ENCODE results near the gene CLDN14.

The CLDN14 gene, protein sequence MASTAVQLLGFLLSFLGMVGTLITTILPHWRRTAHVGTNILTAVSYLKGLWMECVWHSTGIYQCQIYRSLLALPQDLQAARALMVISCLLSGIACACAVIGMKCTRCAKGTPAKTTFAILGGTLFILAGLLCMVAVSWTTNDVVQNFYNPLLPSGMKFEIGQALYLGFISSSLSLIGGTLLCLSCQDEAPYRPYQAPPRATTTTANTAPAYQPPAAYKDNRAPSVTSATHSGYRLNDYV

GRCh38 chr21:36479415-36480402 is at the start of gene CLDN14:
Gene CLDN14 (minus strand): TSS chr21:36480122. CDS start chr21:36461695, 18,427 bp downstream.
- no peak for DNase-seq (ENCODE audit: low read depth, low spot score)
- Histone ChIP-seq H3K9me3 (ENCODE audit: insufficient read depth, low read length) (no peaks in the 10 kb centered on the region), H3K4me1 (ENCODE audit: insufficient read depth, insufficient read length) (peaks cover 3% of the 10 kb centered on the region), H3K4me3 (ENCODE audit: insufficient read length, low read depth) (no peak within 1 kb of the TSS), H3K27me3 (ENCODE audit: insufficient read depth, insufficient read length) (no peaks in the 10 kb centered on the region), H3K36me3 (ENCODE audit: insufficient read depth, insufficient read length, low read length) (no peaks in the 10 kb centered on the region), H3K9ac (ENCODE audit: insufficient read length, low read depth) (no peak within 1 kb of the TSS)
- TF ChIP-seq ZNF274 (IDR thresholded peaks at IDR 0.05; ENCODE audit: low read depth, low read length) (no peak), YY1 (IDR thresholded peaks at IDR 0.05; ENCODE audit: insufficient read depth, insufficient read length) (no peak), SUZ12 (IDR thresholded peaks at IDR 0.05; ENCODE audit: extremely low read depth, insufficient read depth, insufficient read length) (no peak)

GRCh38 chr21:36528716-36529115 is 48.8 kb upstream of the CLDN14 start:
- Histone ChIP-seq H3K9ac (ENCODE audit: insufficient read length, low read depth) (no peak overlapping the region), H3K9me3 (ENCODE audit: insufficient read depth, low read length) (no peaks in the 10 kb centered on the region), H3K4me1 (ENCODE audit: insufficient read depth, insufficient read length) (no peaks in the 10 kb centered on the region), H3K36me3 (ENCODE audit: insufficient read depth, insufficient read length, low read length) (no peaks in the 10 kb centered on the region), H3K4me3 (ENCODE audit: insufficient read length, low read depth) (no peak overlapping the region), H3K27me3 (ENCODE audit: insufficient read depth, insufficient read length) (no peaks in the 10 kb centered on the region)
- TF ChIP-seq ZNF274 (IDR thresholded peaks at IDR 0.05; ENCODE audit: low read depth, low read length) (no peak), SUZ12 (IDR thresholded peaks at IDR 0.05; ENCODE audit: extremely low read depth, insufficient read depth, insufficient read length) (no peak), YY1 (IDR thresholded peaks at IDR 0.05; ENCODE audit: insufficient read depth, insufficient read length) (no peak)
- DNase-seq (ENCODE audit: low read depth, low spot score), result no peak

GRCh38 chr21:36527317-36527716 is 47.4 kb upstream of the CLDN14 start:
- no peak overlapping the region for H3K9ac ChIP-seq (ENCODE audit: insufficient read length, low read depth)
- DNase-seq (ENCODE audit: low read depth, low spot score), result no peak
- H3K4me1 ChIP-seq (ENCODE audit: insufficient read depth, insufficient read length), result no peaks in the 10 kb centered on the region
- H3K27me3 ChIP-seq (ENCODE audit: insufficient read depth, insufficient read length), result no peaks in the 10 kb centered on the region
- H3K9me3 ChIP-seq (ENCODE audit: insufficient read depth, low read length), result no peaks in the 10 kb centered on the region
- H3K36me3 ChIP-seq (ENCODE audit: insufficient read depth, insufficient read length, low read length), result no peaks in the 10 kb centered on the region
- TF ChIP-seq SUZ12 (IDR thresholded peaks at IDR 0.05; ENCODE audit: extremely low read depth, insufficient read depth, insufficient read length) (no peak), ZNF274 (IDR thresholded peaks at IDR 0.05; ENCODE audit: low read depth, low read length) (no peak), YY1 (IDR thresholded peaks at IDR 0.05; ENCODE audit: insufficient read depth, insufficient read length) (no peak)
- no peak overlapping the region for H3K4me3 ChIP-seq (ENCODE audit: insufficient read length, low read depth)

- no peak overlapping the region for H3K9ac ChIP-seq (ENCODE audit: insufficient read length, low read depth)
- H3K4me3 ChIP-seq (ENCODE audit: insufficient read length, low read depth), result no peak overlapping the region
Measured at GRCh38 chr21:36526104-36526503, 46.2 kb upstream of the CLDN14 start.

DNA sequence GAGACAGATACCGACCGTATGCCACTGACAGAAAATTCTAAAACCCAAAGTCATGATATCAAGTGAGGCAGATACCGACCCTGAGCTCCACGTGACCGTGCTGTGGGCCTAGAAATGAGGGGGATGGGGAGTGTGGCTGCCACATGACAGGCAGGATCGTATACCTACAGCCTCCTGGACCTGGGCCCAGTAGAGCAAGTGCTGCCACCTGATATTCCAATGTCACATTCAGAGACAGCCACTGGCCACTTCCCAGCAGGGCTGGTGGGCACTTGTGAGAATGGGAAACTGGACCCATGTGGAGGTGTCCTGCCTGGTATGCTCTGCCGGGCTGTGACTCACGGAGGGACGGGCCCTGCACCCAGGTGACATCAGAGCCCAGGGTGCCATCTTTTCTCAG is 44.6 kb upstream of the CLDN14 start:
- Histone ChIP-seq H3K36me3 (ENCODE audit: insufficient read depth, insufficient read length, low read length) (no peaks in the 10 kb centered on the region), H3K9me3 (ENCODE audit: insufficient read depth, low read length) (peaks cover 4% of the 10 kb centered on the region; the same call in 1 of the 2 replicates), H3K4me3 (ENCODE audit: insufficient read length, low read depth) (no peak overlapping the region), H3K4me1 (ENCODE audit: insufficient read depth, insufficient read length) (no peaks in the 10 kb centered on the region), H3K9ac (ENCODE audit: insufficient read length, low read depth) (no peak overlapping the region), H3K27me3 (ENCODE audit: insufficient read depth, insufficient read length) (no peaks in the 10 kb centered on the region)
- no peak for TF ChIP-seq ZNF274 (IDR thresholded peaks at IDR 0.05; ENCODE audit: low read depth, low read length)
- TF ChIP-seq YY1 (IDR thresholded peaks at IDR 0.05; ENCODE audit: insufficient read depth, insufficient read length), result no peak
- no peak for TF ChIP-seq SUZ12 (IDR thresholded peaks at IDR 0.05; ENCODE audit: extremely low read depth, insufficient read depth, insufficient read length)
- no peak for DNase-seq (ENCODE audit: low read depth, low spot score)

More at GRCh38 chr21:36526104-36526503, 46.2 kb upstream of the CLDN14 start:
- no peaks in the 10 kb centered on the region for H3K27me3 ChIP-seq (ENCODE audit: insufficient read depth, insufficient read length)
- no peaks in the 10 kb centered on the region for H3K4me1 ChIP-seq (ENCODE audit: insufficient read depth, insufficient read length)
- no peaks in the 10 kb centered on the region for H3K36me3 ChIP-seq (ENCODE audit: insufficient read depth, insufficient read length, low read length)
- no peak for DNase-seq (ENCODE audit: low read depth, low spot score)
- H3K9me3 ChIP-seq (ENCODE audit: insufficient read depth, low read length), result no peaks in the 10 kb centered on the region
- TF ChIP-seq SUZ12 (IDR thresholded peaks at IDR 0.05; ENCODE audit: extremely low read depth, insufficient read depth, insufficient read length) (no peak), ZNF274 (IDR thresholded peaks at IDR 0.05; ENCODE audit: low read depth, low read length) (no peak), YY1 (IDR thresholded peaks at IDR 0.05; ENCODE audit: insufficient read depth, insufficient read length) (no peak)

DNA sequence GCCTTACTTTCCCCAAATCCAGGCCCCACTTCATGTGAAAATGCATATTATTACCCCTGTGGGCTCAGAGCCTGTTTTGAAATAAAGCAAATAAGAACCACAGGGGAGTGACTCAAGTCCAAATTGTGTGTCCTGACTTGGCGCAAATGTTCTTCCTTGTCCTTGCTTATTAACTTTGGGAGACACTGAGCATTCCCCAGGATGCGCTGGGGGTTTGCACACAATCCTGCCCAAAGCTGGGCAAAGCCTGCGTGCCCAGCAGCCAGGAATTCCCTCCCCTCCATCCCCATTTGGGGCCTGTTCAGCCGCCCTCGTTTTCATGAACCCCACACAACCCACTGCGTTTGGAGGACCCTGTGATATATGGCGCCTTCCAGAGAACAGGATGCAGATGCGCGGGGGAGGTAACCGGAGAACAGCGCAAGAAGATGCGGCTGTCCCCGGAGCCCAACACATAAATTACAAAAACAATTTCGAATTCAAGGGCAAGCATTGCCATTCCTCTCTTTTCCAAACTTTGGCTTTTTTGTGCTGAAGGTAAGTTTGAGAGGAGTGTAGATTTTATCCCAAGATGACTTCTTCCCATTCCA is 42.4 kb upstream of the CLDN14 start:
- Histone ChIP-seq H3K9ac (ENCODE audit: insufficient read length, low read depth) (no peak overlapping the region), H3K4me3 (ENCODE audit: insufficient read length, low read depth) (no peak overlapping the region), H3K36me3 (ENCODE audit: insufficient read depth, insufficient read length, low read length) (no peaks in the 10 kb centered on the region), H3K27me3 (ENCODE audit: insufficient read depth, insufficient read length) (no peaks in the 10 kb centered on the region), H3K9me3 (ENCODE audit: insufficient read depth, low read length) (peaks cover 4% of the 10 kb centered on the region; the same call in 1 of the 2 replicates), H3K4me1 (ENCODE audit: insufficient read depth, insufficient read length) (no peaks in the 10 kb centered on the region)
- TF ChIP-seq ZNF274 (IDR thresholded peaks at IDR 0.05; ENCODE audit: low read depth, low read length), result no peak
- no peak for TF ChIP-seq SUZ12 (IDR thresholded peaks at IDR 0.05; ENCODE audit: extremely low read depth, insufficient read depth, insufficient read length)
- no peak for TF ChIP-seq YY1 (IDR thresholded peaks at IDR 0.05; ENCODE audit: insufficient read depth, insufficient read length)
- no peak for DNase-seq (ENCODE audit: low read depth, low spot score)
